ENCODE data around the gene ASRGL1. TPM values are rescaled to one million over a fixed set of nuclear protein-coding genes. Genes with fewer than 3 reads are reported as not detected.

ASRGL1 gene
- total RNA-seq, 4 donors from 2014 or later, result 10.9 to 133 (median 30.0) TPM

DNA sequence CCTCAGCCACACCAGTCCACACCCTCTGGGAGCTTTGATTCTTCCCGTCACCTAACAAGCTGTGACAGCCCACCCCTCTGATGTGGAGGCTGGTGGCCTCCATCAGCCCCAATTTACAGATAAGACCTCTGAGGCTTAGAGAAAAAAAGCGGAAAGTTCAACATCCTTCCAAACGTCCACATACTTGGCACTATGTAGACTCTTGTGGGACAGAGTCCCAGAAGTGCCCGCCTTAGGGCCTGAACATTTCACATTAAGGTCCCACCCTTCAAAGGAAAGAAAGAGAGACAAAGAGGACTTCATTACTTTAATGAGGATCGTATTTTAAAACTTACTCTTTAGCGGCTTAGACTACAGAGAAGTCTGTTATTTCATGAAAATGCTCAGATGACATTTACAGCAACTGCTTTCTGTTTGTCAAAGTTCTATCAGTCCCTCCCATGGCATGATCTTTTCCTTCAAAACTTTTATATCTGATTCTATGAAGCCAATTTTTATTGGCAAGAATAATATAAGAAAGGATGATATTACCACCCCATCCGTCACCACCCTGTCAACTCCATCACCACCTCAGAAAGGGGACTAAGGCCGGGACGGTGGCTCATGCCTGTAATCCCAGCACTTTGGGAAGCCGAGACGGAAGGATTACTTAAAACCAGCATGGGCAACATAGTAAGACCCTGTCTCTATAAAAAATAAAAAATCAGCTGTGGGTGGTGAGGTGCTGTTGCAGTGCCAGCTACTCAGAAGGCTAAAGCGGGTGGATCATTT, 65.9 kb downstream of the ASRGL1 start:
- intact Hi-C loops (cut with DNase I; ENCODE audit: low total_unique reads), result no loop called here
- TF ChIP-seq, protein P1, sequence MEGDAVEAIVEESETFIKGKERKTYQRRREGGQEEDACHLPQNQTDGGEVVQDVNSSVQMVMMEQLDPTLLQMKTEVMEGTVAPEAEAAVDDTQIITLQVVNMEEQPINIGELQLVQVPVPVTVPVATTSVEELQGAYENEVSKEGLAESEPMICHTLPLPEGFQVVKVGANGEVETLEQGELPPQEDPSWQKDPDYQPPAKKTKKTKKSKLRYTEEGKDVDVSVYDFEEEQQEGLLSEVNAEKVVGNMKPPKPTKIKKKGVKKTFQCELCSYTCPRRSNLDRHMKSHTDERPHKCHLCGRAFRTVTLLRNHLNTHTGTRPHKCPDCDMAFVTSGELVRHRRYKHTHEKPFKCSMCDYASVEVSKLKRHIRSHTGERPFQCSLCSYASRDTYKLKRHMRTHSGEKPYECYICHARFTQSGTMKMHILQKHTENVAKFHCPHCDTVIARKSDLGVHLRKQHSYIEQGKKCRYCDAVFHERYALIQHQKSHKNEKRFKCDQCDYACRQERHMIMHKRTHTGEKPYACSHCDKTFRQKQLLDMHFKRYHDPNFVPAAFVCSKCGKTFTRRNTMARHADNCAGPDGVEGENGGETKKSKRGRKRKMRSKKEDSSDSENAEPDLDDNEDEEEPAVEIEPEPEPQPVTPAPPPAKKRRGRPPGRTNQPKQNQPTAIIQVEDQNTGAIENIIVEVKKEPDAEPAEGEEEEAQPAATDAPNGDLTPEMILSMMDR (IDR thresholded peaks at IDR 0.05), result no peak
- TF ChIP-seq POLR2A (IDR thresholded peaks at IDR 0.05), result no peak
- H3K9me3 ChIP-seq, result no peaks in the 10 kb centered on the region
- no peak for DNase-seq
- no peaks in the 10 kb centered on the region for H3K36me3 ChIP-seq
- H3K4me3 ChIP-seq, result no peak overlapping the region
- peak overlapping the region; percentile 81 to 84 for H3K27ac ChIP-seq
- H3K4me1 ChIP-seq, result peaks cover 28 to 37% of the 10 kb centered on the region in 2 donors
- no peaks in the 10 kb centered on the region for H3K27me3 ChIP-seq

DNA sequence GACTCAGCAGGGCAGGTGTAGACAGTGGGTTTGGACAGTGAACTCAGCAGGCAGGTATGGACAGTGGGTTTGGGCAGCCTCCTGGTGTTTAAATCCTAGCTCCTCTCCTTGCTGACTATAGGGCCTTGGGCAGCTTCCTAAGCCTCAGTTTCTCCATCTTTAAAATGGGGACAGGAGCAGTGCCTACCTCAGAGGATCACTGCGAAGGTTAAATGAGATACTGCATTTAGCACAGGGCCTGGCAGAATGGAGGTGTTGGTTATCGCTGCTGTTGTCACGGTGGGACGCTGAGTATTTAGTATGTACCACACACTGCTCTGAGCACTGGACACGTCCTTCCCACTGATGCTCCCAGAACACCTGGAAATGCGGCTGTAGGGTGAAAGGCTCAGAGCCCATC, 67.2 kb downstream of the ASRGL1 start:
- DNase-seq, result no peak
- intact Hi-C loops (cut with DNase I; ENCODE audit: low total_unique reads), result no loop called here
- Histone ChIP-seq H3K4me3 (no peak overlapping the region), H3K4me1 (peaks cover 22 to 30% of the 10 kb centered on the region in 2 donors), H3K27ac (no peak overlapping the region), H3K9me3 (no peaks in the 10 kb centered on the region), H3K36me3 (no peaks in the 10 kb centered on the region), H3K27me3 (no peaks in the 10 kb centered on the region)
- TF ChIP-seq POLR2A (IDR thresholded peaks at IDR 0.05), result no peak
- TF ChIP-seq, protein P1 (IDR thresholded peaks at IDR 0.05), result no peak

DNA sequence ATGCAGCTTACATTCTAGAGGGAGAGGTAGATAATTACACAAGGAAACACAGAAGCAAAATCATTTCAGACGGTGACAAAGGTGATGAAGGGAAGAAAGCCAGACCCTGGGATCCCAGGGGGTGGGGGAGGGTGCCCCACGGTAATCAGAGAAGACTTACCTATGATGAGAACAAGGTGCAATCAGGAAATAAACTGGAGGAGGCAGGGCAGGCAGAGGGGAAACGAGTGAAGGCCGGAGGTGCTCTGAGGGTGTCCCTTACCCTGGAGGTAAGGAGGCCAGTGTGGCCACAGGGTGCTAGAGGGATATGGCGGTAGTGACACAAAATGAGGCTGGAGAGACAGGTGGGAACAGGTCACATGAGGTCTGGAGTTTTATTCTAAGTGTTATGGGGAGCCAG, 67.7 kb downstream of the ASRGL1 start:
- Histone ChIP-seq H3K4me1 (peaks cover 17 to 25% of the 10 kb centered on the region in 2 donors), H3K27ac (no peak overlapping the region)
- TF ChIP-seq POLR2A (IDR thresholded peaks at IDR 0.05), result no peak
- TF ChIP-seq, protein P1 (IDR thresholded peaks at IDR 0.05), result no peak

DNA sequence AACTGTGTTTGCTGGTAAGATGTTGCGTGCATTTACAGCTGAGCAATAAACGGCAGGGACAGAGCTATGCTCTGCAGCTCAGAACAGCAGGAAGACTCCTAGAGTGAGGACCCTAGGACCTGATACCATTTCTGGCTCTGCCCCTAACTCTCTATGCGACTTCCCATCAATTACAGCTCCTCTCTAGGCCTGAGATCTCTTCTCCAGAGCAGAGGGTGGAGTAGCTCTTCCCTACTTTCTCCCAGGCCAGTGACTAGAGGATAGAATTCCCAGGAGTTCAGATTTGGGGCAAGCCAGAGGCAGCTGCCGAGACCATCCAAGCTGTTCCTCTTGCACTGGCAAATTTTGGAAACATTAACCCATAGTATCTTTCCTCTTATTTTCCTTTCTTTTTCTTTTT, 68.8 kb downstream of the ASRGL1 start:
- Histone ChIP-seq H3K27me3 (no peaks in the 10 kb centered on the region), H3K36me3 (no peaks in the 10 kb centered on the region), H3K4me1 (peaks cover 10 to 18% of the 10 kb centered on the region in 2 donors), H3K9me3 (no peaks in the 10 kb centered on the region), H3K4me3 (no peak overlapping the region), H3K27ac (no peak overlapping the region)
- intact Hi-C loops (cut with DNase I; ENCODE audit: low total_unique reads), result no loop called here
- TF ChIP-seq, protein P1 (IDR thresholded peaks at IDR 0.05), result no peak
- TF ChIP-seq POLR2A (IDR thresholded peaks at IDR 0.05), result no peak
- DNase-seq, result no peak

More for the DNA sequence above, 67.7 kb downstream of the ASRGL1 start:
- H3K4me3 ChIP-seq, result no peak overlapping the region
- H3K36me3 ChIP-seq, result no peaks in the 10 kb centered on the region
- no peaks in the 10 kb centered on the region for H3K9me3 ChIP-seq
- intact Hi-C loops (cut with DNase I; ENCODE audit: low total_unique reads), result no loop called here
- DNase-seq, result no peak
- no peaks in the 10 kb centered on the region for H3K27me3 ChIP-seq

DNA sequence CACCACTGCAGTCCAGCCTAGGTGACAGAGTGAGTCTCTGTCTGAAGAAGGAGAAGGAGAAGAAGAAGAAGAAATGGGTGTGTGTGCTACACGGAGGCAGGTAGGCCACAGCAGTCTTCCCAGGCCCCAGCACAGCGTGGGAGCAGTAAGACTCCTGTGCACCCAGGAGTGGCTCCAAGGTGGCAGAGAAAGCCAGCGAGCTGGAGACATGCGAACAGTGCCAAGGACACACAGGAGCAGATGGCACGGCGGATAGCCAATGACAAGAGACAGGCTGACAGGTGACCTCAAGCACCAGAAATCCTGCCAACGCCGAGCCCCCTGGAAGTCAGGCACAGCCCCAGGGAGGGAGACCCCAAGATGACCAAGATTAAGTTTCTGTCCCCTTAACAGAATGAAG, 72.6 kb downstream of the ASRGL1 start:
- Histone ChIP-seq H3K9me3 (no peaks in the 10 kb centered on the region), H3K4me1 (no peaks in the 10 kb centered on the region), H3K27me3 (no peaks in the 10 kb centered on the region), H3K4me3 (no peak overlapping the region), H3K27ac (no peak overlapping the region), H3K36me3 (no peaks in the 10 kb centered on the region)
- intact Hi-C loops (cut with DNase I; ENCODE audit: low total_unique reads), result no loop called here
- no peak for TF ChIP-seq POLR2A (IDR thresholded peaks at IDR 0.05)
- TF ChIP-seq, protein P1 (IDR thresholded peaks at IDR 0.05), result no peak
- no peak for DNase-seq

Data from uterus (tissue), 4 donors.